HG03064 (cell line): ENCODE results near the gene GVQW3.
A peak's percentile ranks its signal among the peaks of the same experiment; 100 is the strongest.

ENCODE experiments used
- ATAC-seq: cut with Tn5 transposase; IDR thresholded peaks from one replicate; pipeline ENCODE4 v1.9.1; 2021; ENCODE audit warnings: low read depth; ENCODE audit not compliant: unreplicated experiment

Gene GVQW3

GRCh38 chr11:76444384-76445120 is 63.4 kb downstream of the GVQW3 start, which contains the start of gene EMSY:
Gene EMSY (plus strand): TSS chr11:76445018. CDS start chr11:76446939, 1,921 bp downstream.
- peak; percentile 85 for ATAC-seq

- ATAC-seq, result peak; percentile 27
These were observed 64.3 kb downstream of the GVQW3 start for GRCh38 chr11:76445121-76446084.

- no peak for ATAC-seq
These were observed 67.4 kb downstream of the GVQW3 start for GRCh38 chr11:76448506-76448905.

GRCh38 chr11:76453248-76453647 is 72.1 kb downstream of the GVQW3 start:
- ATAC-seq, result no peak

- ATAC-seq, result no peak
These were observed 74.2 kb downstream of the GVQW3 start for GRCh38 chr11:76455331-76455730.

- no peak for ATAC-seq
These were observed 74.8 kb downstream of the GVQW3 start for GRCh38 chr11:76455931-76456330.

- no peak for ATAC-seq
These were observed 75.4 kb downstream of the GVQW3 start for GRCh38 chr11:76456571-76456970.
